Measurements from ENCODE around the gene YWHAH.
A peak's percentile ranks its signal among the peaks of the same experiment; 100 is the strongest.

YWHAH gene

DNA sequence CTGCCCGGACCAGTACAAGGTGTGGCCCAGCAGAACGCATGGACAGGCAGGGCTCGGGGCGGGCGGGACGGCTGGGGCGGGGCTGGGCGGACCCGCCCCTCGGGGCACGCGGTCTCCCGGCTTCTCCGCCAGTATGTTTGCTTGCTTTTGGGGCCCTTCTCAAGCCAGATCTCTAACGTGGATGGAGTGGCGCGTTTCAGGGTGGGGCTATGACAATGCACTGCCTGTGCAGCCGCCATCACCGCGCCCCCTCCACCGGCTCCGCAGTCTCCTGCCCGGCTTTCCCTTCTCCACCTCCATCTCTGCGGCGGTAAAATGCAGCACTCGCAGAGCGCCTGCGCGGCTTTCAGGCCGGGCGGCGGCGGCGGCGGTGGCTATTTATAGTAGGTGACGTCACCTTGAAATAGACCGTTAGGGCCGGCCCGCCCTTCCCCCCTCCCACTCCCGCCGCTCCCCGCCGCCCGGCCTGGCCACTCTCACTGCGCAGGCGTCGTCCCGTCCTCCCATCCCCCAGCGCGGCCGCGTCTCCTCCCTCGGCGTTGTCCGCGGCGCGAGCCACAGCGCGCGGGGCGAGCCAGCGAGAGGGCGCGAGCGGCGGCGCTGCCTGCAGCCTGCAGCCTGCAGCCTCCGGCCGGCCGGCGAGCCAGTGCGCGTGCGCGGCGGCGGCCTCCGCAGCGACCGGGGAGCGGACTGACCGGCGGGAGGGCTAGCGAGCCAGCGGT lies at the start of gene YWHAH:
Gene YWHAH (plus strand): TSS at position 558 of the 722 bp plus-strand sequence. CDS start 199 bp downstream, outside the sequence.
- DNase-seq (ENCODE audit: low read depth), result peak; percentile 72

DNA sequence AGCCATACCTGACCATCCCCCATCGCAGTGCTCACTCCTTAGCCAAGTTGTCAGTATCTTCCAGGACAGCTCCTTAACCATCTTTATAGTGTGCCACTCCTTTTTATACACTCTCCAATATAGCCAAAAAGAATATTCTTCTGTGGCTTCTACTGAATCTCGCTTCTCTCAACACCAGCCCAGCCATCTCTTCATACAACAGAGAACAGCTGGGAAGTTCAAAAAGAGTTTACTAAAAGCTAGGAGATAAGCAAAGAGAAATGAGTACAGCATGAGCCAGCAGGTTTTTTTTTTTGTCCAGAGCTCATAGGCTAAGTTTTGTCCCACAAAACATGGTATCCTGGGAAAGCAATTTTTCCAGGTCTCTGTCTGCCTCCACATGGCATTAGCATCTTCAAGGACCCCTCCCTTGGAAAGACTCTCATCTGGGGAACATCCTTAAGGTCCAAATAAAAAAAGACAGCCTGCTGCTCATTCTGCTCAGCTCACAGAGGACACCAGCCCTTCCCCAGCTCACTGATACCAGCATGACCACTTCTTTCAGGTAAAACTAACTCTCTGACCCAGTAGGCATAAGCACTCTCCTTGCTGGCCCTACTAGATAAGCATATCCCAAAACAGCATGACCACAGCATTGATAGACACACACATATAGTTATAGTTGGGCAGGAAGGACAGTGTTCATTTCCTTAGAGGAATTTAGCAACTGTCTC lies 48.8 kb upstream of the YWHAH start:
- DNase-seq (ENCODE audit: low read depth), result no peak

DNA sequence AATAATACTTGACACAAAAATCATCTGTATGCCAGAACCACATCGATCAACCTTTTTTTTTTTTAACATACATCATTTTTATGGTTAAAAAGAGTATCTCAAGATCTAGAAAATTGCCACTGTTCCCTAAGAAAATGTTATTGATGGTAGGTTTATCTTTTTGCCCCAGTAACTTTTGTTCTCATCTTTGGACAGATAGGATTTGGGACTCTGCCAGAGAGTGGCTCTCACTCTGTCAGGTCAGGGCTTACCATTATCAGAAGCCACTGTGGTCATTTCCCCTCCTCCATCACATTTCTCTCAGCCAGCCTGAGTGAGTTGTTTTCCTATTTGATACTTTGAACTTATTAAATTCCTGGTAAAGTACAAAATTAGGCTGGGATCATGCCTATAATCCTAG lies 47.9 kb upstream of the YWHAH start:
- no peak for DNase-seq (ENCODE audit: low read depth)

DNA sequence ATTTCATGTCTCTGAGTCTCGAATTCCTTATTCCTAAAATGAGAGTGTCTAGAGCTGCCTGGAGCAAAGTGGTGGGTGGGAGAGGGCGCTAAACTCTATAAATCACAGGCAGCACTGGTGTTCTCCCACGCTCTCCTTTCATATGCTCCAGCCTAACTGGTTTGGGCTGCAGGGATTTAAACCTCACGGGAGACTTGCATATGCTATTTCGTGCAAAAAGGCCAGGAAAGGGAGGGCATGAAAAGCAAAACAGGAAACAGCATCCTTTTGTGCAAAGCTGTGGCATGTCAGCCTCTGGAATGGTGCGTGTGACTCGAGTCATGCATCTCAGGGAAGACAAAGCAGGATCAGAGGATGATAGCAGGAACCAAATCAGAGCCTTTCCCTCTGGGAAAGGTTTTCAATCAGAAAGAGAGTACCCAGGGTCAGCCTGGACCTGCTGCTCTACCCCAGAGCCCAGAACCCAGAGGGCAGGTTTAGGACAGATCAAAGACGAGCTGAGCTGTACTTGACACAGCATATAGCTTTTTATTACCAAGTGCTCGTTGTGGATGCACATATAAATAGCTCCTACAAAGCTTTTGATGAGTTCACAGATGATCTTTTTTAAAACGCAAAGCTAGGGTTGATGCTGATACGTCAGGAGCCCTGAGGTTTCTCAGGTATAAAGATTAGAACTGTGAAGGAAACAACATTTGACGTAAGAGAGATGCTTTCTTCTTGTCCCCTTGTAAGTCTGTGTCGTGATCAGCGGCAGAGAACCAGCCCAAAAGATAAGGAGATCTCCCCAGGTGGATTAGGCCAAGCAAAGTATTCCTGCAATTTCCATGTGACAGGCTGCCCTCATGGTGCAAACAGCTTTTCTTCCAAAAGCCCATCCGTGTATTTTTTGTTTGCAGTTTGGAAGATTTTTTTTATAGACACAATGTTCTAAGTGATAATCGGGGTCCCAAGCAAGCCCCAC lies 46.2 kb upstream of the YWHAH start:
- no peak for DNase-seq (ENCODE audit: low read depth)

DNA sequence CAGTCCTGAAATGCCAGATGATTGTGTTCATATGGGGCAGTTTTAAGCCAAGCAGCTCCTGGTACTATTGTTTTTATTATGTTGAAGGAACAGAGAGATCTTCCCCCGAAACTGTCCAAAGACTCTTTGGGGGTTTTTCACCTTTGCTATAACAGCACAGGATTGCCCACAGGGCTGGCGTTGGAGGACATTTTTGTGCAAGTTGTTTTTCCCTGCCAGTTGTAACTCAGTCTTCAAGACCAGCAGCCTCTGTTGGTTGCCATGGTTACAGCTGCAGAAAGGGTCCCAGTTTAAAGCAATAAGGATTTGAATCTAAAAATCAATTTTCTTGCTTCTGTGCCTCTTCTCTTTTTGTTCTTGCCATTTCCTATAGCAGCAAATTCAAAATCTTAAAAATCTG lies 45.4 kb upstream of the YWHAH start:
- no peak for DNase-seq (ENCODE audit: low read depth)

DNA sequence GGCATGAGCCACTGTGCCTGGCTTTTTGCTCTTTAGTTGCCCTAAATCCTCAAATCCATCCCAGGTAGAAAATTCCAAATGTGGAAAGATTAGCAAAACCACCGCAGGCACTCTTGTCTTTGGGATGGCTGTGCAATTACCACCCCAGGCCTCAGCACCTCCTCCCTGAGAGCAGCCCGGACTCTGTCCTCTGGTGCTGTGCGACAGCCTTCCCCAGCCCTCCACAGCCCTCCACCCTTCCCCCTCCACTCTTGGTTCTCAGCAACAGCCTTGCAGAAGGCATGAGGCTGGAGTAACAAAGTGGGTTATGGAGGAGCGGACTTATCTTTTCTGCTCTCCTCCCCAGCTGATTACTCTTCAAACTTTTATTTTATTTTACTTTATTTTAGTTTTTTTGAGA lies 44.7 kb upstream of the YWHAH start:
- no peak for DNase-seq (ENCODE audit: low read depth)

DNA sequence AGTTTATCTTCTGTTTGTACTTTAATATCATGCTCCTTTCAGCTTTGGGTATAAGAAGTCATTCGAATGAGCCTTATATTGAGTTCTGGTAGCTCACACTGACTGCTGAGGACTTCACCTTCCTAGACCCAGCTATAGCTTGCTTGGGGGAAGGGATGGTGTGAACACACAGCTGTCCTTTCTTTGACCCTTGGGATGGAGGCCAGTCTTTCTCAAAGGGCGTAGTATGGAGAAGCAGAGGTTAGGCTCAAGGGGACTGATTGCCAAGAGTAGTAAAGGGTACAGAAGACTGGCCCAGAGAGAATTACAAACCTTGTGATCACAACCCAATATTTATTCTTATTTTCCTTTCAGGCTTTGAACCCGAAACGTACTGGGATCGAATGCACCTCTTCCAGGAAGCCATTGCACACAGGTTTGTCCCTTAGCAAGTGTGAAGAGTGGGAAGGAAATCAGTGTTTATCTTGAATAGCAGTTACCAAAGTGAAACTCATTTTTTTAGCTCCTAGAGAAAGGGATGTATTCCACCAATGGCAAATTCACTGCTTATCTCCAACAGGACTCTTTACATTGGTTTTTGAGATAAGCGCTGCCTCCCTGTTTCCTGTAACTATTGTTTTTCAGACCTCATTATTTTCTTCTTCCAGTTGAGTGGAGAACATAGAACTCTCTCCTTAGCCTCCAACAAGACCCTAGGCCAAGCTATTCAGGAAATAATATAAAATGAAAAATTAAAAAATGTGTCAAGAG lies 42.8 kb upstream of the YWHAH start:
- no peak for DNase-seq (ENCODE audit: low read depth)

DNA sequence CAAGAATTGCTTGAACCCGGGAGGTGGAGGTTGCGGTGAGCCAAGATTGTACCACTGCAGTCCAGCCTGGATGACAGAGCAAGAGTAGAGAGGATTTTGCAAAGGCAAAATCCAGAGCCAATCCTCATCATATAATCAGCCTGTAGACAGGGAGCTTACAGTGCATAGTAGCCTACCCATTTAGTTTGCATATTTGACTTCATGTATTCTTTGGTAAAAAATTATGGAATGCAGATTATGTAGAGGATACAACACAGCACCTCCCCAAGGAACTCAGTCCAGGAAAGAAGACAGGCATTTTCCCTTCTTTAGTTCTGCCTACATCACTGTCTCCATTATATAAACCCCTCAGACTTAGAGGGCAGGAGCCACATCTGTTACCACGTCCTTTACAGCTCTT lies 39.7 kb upstream of the YWHAH start:
- no peak for DNase-seq (ENCODE audit: low read depth)

DNA sequence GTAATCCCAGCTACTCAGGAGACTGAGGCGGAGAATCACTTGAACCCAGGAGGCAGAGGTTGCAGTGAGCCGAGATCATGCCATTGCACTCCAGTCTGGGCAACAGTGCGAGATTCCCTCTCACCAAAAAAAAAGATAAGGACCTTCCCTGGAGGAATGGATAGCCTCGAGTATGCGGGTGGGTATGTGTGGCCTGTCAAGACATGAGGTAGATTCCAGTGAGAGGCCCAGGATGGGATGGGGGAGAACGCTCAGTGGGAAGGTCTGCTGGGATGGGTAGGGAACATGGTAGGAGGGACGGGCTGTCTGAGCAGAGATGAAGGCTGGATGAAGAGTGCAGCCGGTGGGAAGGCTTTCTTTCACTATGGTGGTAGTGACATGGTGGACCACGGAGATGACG lies 39.0 kb upstream of the YWHAH start:
- no peak for DNase-seq (ENCODE audit: low read depth)

DNA sequence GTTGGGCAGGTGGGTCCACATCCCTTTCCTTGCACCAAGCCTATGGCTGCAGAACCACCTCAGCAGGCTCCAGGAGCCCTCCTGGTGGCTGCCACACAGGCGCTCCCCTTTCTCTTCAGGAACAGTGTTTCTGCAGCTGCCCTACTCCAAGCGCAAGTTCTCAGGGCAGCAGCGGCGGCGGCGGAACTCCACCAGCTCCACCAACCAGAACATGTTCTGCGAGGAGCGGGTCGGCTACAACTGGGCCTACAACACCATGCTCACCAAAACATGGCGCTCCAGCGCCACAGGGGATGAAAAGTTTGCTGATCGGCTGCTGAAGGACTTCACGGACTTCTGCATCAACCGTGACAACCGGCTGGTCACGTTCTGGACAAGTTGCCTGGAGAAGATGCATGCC lies 38.2 kb upstream of the YWHAH start:
- DNase-seq (ENCODE audit: low read depth), result no peak

DNA sequence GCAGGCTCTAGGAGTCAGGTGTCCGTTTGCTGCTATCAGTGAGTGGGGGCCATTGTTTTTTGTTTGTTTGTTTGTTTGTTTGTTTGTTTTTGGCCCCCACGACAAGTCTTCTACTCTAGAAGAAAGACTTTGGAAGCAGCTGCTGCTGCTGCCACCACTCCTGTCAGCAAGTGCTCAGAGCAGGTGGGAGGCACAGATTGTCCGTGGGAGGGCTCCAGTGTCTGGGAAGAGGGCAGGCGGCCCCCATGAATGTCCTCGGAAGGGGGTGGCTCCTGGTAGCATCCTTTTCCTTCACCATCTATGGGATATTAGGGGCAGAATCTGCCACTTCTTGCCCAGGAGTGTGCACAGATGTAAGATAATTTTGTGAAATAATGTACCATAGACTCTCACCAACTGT lies 37.8 kb upstream of the YWHAH start:
- no peak for DNase-seq (ENCODE audit: low read depth)

DNA sequence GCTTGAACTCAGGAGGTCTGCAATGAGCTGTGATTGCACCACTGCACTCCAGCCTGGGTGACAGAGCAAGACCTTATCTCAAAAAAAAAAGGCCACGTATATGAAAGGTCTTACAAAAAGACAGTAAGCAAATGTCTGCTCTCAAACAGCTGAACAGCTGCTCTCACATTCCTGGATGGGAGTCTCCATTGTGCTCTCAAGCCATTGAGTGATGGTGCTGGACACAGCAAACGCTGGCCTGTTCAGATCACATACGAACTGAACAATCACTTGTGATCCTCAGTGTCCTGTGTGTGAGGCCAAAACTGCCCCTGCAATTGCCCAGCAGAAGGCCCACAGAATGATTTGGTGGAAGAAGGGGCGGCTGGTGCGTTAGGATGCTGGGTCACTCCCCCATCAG lies 34.4 kb upstream of the YWHAH start:
- no peak for DNase-seq (ENCODE audit: low read depth)

DNA sequence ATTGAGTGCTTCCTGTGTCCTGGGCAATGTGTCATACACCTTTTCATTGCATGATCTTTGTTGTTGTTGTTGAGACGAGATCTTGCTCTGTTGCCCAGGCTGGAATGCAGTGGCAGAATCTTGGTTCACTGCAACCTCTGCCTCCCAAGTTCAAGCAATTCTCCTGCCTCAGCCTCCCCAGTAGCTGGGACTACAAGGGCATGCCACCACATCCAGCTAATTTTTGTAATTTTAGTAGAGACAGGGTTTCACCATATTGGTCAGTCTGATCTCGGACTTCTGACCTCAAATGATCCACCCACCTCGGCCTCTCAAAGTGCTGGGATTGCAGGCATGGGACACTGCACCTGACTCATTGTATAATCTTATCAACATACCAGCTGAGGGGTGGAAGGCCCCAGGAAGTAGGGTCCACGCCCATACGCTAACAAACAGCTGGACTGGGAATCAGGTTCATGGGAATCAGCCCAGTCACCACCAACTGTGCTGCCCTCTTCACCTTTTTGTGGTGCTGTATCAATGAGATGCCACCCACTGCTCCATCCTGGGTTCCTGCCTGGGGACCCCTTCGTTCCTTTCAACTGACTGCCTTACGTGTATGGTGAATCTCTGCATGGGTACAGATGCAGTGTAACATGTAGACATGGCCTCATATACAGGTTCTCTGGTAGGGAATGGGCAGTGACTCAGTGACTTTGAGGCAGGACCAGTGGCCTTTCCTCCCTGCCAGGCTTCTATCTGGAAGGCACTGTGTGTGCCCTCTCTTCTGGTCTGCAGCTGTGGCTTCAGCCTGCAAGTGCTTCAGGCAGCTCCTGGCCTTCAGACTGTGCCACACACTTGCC lies 32.5 kb upstream of the YWHAH start:
- DNase-seq (ENCODE audit: low read depth), result no peak

DNA sequence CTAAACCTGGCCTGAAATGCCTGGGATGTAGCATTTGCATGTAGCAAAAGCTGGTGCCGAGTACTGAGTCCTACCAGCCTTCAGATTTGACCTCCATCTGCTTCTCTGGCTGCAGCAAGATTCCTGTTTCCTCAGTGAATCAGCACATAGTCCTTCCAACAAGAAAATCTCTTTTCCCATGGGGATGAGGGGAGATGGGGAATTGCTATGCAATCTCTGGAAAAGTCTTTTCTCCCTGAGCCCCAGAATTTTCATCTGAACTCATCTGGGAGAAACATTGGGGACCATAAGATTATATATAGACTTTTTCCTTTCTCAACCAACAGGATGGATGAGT lies 32.0 kb upstream of the YWHAH start:
- DNase-seq (ENCODE audit: low read depth), result no peak

DNA sequence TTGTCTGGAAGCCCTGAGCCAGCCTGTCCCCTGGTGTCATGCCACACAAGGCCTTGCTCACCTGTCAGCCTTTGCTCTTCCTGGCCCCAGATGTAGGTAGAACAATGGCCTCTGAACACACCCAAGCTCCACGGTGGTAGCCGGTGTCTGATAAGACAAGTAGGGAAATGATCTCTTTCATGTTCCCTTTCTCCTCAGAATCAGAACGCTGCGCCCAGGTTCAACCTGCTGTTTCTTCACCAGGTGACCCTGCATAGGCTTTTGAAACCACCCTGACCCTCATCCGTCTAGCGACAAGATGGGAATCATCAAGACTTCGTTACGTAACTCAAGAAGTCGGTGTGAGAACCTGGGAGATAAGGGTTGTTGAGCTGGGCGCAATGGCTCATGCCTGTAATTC lies 28.7 kb upstream of the YWHAH start:
- no peak for DNase-seq (ENCODE audit: low read depth)

DNA sequence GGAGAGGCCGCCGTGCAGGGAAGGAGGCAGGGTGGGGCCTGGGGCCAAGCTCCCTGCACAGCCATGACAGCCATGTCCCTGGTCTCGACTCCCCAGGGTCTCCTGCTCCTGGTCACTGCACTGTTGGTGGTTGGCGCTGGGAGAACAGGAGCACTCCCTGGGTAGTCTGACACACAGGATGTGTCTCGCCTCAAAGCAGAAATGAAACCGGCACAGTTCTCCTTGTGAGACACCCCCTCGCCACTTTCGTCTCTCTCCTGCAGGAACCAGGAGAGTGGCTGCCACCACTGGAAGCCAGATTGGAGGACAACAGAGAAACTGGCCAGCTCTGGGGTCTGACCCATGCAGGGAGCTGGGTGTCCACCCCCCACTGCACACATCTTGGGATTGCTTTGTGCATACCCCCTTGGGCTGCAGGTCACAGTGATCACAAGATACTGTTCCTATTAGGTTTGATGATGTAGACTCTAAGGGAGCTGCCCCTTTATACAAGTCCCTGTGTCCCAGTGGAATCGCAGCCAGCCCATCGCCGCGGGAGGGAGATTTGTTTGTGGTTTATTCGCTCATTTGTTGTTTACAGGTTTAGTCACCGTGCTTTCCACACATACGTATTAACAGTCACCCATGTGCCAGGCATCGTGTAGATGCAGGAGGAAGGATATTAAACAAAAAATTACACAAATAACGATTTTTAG lies 27.0 kb upstream of the YWHAH start:
- DNase-seq (ENCODE audit: low read depth), result no peak

DNA sequence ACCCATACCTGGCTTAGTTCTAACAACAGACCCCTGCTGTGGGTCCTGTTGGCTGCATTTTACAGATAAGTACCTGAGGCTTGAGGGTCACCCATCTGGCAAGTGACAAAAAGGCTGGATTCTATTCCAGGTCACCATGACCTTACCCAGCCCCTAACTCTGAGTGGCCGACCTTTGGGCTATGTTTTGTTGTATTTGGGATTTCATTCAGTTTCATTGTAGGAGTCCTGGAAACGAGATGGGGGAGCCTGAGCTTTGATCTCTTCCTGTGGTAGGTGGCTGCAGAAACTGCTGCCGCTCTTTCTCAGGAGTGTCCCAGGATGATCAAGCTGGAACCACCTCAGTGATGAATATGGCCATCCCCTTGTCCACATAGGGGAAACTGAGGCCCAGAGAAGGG lies 24.6 kb upstream of the YWHAH start:
- DNase-seq (ENCODE audit: low read depth), result no peak

DNA sequence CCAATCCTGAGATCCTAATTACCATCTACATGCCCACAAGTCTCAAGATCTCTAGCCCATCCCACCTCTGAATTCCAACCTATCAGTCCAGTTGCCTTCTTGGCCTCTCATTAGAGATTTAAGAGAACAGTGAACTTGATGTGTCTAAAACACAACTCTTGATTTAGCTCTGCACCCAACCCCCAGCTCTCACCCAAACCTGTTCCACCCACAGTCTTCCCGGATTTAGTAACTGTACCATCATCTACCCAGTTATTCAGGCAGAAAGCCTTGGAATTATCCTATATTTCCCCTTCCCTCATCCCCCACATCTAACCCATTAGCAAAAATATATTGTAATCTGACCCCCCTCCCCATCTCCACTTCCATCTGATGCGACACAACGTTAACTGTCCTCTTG lies 24.0 kb upstream of the YWHAH start:
- no peak for DNase-seq (ENCODE audit: low read depth)

DNA sequence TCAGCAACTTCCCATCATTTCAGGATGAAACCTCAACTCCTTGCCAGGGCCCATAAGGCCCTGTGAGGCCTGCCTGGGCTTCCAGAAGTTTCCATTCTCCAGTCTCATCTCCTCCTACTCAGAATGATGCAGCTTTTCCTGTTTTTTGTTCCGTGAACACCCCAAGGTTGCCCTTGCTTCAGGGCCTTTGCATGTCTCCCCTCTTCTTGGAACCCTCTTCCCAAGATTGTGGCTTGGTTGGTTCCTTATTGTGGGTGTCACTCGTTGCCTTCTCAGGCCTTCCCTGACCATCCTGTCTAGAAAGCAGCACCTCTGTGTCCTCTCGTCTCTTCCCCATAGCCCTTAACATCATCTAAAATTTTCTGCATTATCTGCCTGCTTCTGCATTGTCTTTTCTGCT lies 23.2 kb upstream of the YWHAH start:
- no peak for DNase-seq (ENCODE audit: low read depth)

DNA sequence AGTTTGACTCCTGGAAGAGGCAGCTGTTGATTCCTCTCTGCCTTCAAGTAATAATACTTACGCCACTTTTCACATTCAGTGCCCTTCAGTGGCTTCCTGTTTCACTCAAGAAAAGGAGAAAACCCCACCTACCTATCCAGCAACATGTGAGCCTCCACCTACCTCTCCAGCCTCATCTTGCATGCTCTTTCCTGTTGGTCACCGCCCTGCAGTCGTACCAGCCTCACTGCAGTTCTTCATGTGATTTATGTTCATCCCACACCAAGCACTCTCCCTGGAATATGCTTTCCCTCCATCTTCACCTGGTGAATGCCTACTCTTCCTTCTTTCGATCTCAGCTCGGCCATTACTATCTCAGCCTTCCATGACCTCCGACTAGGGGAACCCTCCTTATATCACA lies 21.8 kb upstream of the YWHAH start:
- DNase-seq (ENCODE audit: low read depth), result no peak

DNA sequence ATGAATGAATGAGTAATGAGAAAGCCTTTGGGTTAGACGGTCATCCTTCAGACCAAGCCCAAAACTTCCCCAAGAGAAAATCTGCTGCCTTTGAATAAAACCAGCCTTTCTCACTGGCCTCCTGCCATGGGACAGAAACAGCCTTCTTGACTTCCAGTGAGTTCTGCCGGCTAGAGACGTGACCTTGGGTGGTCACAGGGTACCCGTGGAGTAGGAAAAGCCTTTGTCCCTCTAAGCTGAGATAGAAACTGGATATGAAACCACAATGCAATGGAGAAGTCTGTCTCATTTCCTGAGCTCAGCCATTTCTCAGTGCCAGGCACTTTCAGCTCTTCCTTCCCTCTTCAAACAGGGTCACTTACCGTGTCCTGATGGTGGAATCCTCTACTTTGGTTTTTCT lies 21.2 kb upstream of the YWHAH start:
- no peak for DNase-seq (ENCODE audit: low read depth)

Data from activated T-cell treated with anti-CD3 and anti-CD28 coated beads for 1 hour (primary cell).